Caco-2 (cell line): ENCODE measurements around the gene TXNL4A. TPM values are rescaled to one million over a fixed set of nuclear protein-coding genes. Genes with fewer than 3 reads are reported as not detected.

Experiments
- BruUV-seq: library from RNA; stranded (reverse); fragments of 400-500 nt; replicated peaks from 2 replicates; lab custom pipeline; 2021; lab: Mats Ljungman, UMichigan
- CTCF ChIA-PET: fragments of 300-600 bp; sonication (Branson Sonifier 250); formaldehyde crosslinking; loops from one replicate; lab custom pipeline; 2022; ENCODE audit warnings: antibody characterized with exemption; lab: Charles Lee
- POLR2A ChIA-PET: fragments of 300-600 bp; sonication (Branson Sonifier 250); formaldehyde crosslinking; loops from one replicate; lab custom pipeline; 2022; ENCODE audit warnings: antibody characterized with exemption; lab: Charles Lee
- DNase-seq, 2 experiments: peaks; one replicate each; pipeline versions ENCODE4 v3.0.0 to v3.0.0-alpha.2; 2020 to 2022
- H3K27me3 ChIP-seq: replicated peaks from 2 replicates; pipeline ENCODE4 v1.6.0; 2011; ENCODE audit warnings: low read length; ENCODE audit not compliant: control insufficient read depth, insufficient read depth
- H3K36me3 ChIP-seq: 2 replicates; pipeline ENCODE4 v1.5.1; 2011; ENCODE audit warnings: low read length; ENCODE audit not compliant: control insufficient read depth, insufficient read depth
- H3K4me1 ChIP-seq: fragments of 250-450 bp; sonication (Bioruptor Pico); 2 replicates; pipeline ENCODE4 v1.5.1; 2020; ENCODE audit warnings: mild to moderate bottlenecking
- H3K4me3 ChIP-seq: 2 replicates; pipeline ENCODE4 v1.5.1; 2011; ENCODE audit warnings: low read depth, mild to moderate bottlenecking, control low read depth, low read length
- H3K9me3 ChIP-seq: fragments of 250-450 bp; sonication (Bioruptor Pico); 2 replicates; pipeline ENCODE4 v1.5.1; 2020; ENCODE audit warnings: mild to moderate bottlenecking, moderate library complexity
- H3K27ac Mint-ChIP-seq: one replicate; pipeline ENCODE4 v1.8.0; 2022; ENCODE audit warnings: mixed read lengths; ENCODE audit not compliant: unreplicated experiment
- H3K27me3 Mint-ChIP-seq: one replicate; pipeline ENCODE4 v1.8.0; 2022; ENCODE audit warnings: mixed read lengths; ENCODE audit not compliant: insufficient read depth, unreplicated experiment
- H3K36me3 Mint-ChIP-seq: one replicate; pipeline ENCODE4 v1.8.0; 2022; ENCODE audit warnings: mild to moderate bottlenecking, mixed read lengths; ENCODE audit not compliant: insufficient read depth, unreplicated experiment
- H3K4me1 Mint-ChIP-seq: one replicate; pipeline ENCODE4 v1.8.0; 2022; ENCODE audit warnings: low read depth, mixed read lengths; ENCODE audit not compliant: unreplicated experiment
- H3K4me3 Mint-ChIP-seq: one replicate; pipeline ENCODE4 v1.8.0; 2022; ENCODE audit warnings: mild to moderate bottlenecking, moderate library complexity, mixed read lengths; ENCODE audit not compliant: unreplicated experiment
- H3K9me3 Mint-ChIP-seq: one replicate; pipeline ENCODE4 v1.8.0; 2022; ENCODE audit warnings: mixed read lengths; ENCODE audit not compliant: unreplicated experiment
- intact Hi-C: fragments of 100-400 bp; cut with micrococcal nuclease; formaldehyde crosslinking; loops from one replicate; pipeline ENCODE4 v1.10.0; 2022; ENCODE audit not compliant: unreplicated experiment
- total RNA-seq: library from RNA; stranded (reverse); gene quantifications from 2 replicates; pipeline ENCODE4 v1.2.3, GENCODE V29; 2022
- TF ChIP-seq, protein P1 (sequence below), 2 experiments: fragments of 200-600 bp in 1 of 2; IDR thresholded peaks; 1 replicate in 1 of 2; 2 replicates in 1 of 2; pipeline versions ENCODE4 v1.5.1 to v1.8.0; 2011 to 2022; ENCODE audit warnings: antibody characterized with exemption in 1 of 2, control low read depth in 1 of 2, inconsistent platforms in 1 of 2, low read depth in 1 of 2, low read length in 1 of 2, mild to moderate bottlenecking in 1 of 2, moderate library complexity in 1 of 2; ENCODE audit not compliant: insufficient read depth in 1 of 2, severe bottlenecking in 1 of 2, unreplicated experiment in 1 of 2

Gene TXNL4A
- total RNA-seq, 1 experiment from 2014 or later, result 83.3 TPM

DNA sequence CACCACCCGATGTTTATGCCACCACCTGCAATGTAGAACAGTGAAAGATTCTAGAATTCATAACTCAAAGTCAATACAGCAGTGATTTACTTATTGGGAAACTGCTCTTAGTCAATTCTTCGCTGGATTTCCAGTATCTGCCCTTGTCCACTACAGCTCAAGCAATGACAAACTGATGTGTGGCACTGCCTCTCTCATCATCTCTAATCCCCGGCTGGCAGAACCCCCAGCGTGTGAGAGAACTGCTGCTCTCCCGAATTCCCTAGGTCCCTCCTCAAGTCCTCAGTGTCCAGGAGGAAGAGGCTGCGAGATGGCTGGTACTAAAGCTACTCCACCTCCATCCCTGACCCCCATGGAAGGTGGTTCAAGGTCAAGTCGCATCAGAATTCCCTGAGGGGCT is 1.6 kb downstream of the TXNL4A start:
- POLR2A ChIA-PET, result no interaction called here
- H3K4me1 ChIP-seq, result no peaks in the 10 kb centered on the region

DNA sequence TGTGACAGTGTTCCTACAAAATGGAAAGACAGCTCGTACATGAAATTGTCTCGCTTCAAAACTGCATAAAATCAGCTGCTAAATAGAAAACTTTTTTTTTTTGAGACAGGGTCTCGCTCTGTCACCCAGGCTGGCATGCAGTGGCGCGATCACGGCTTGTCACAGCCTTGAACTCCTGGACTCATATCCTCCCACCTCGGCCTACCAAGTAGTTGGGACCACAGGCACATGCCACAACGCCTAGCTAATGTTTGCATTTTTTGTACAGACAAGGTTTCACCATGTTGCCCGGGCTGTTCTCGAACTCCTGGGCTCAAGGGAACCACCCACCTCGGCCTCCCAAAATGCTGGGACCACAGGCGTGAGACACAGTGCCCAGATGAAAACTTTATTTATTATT is 3.2 kb downstream of the TXNL4A start:
- intact Hi-C loops, result no loop called here
- no peaks in the 10 kb centered on the region for H3K4me1 Mint-ChIP-seq

More for the DNA sequence above, 1.6 kb downstream of the TXNL4A start:
- CTCF ChIA-PET, result no interaction called here
- intact Hi-C loops, result no loop called here
- no peak for DNase-seq
- peak overlapping the region; percentile 89; the same call in 1 of the 2 replicates for H3K4me3 ChIP-seq
- no peaks in the 10 kb centered on the region for H3K36me3 ChIP-seq
- H3K4me1 Mint-ChIP-seq, result no peaks in the 10 kb centered on the region
- H3K9me3 Mint-ChIP-seq, result no peaks in the 10 kb centered on the region
- BruUV-seq, result no TSS peak
- TF ChIP-seq, protein P1, sequence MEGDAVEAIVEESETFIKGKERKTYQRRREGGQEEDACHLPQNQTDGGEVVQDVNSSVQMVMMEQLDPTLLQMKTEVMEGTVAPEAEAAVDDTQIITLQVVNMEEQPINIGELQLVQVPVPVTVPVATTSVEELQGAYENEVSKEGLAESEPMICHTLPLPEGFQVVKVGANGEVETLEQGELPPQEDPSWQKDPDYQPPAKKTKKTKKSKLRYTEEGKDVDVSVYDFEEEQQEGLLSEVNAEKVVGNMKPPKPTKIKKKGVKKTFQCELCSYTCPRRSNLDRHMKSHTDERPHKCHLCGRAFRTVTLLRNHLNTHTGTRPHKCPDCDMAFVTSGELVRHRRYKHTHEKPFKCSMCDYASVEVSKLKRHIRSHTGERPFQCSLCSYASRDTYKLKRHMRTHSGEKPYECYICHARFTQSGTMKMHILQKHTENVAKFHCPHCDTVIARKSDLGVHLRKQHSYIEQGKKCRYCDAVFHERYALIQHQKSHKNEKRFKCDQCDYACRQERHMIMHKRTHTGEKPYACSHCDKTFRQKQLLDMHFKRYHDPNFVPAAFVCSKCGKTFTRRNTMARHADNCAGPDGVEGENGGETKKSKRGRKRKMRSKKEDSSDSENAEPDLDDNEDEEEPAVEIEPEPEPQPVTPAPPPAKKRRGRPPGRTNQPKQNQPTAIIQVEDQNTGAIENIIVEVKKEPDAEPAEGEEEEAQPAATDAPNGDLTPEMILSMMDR (IDR thresholded peaks at IDR 0.05; ENCODE audit: insufficient read depth in 1 of 2, low read depth in 1 of 2, low read length in 1 of 2, severe bottlenecking in 1 of 2, unreplicated experiment in 1 of 2), result no peak
- peak overlapping the region; percentile 71 for H3K4me3 Mint-ChIP-seq
- H3K27ac Mint-ChIP-seq, result peak overlapping the region; percentile 35
- no peaks in the 10 kb centered on the region for H3K9me3 ChIP-seq
- H3K27me3 ChIP-seq, result no peaks in the 10 kb centered on the region
- no peaks in the 10 kb centered on the region for H3K27me3 Mint-ChIP-seq
- H3K36me3 Mint-ChIP-seq, result peaks cover 26% of the 10 kb centered on the region

GRCh38 chr18:79983793-79984192 is 4.6 kb downstream of the TXNL4A start:
- Mint-ChIP-seq H3K36me3 (peaks cover 29% of the 10 kb centered on the region), H3K4me1 (no peaks in the 10 kb centered on the region), H3K9me3 (no peaks in the 10 kb centered on the region), H3K4me3 (no peak overlapping the region), H3K27me3 (no peaks in the 10 kb centered on the region), H3K27ac (no peak overlapping the region)
- no TSS peak for BruUV-seq
- no peak for DNase-seq
- CTCF ChIA-PET, result no interaction called here
- Histone ChIP-seq H3K36me3 (no peaks in the 10 kb centered on the region), H3K27me3 (no peaks in the 10 kb centered on the region), H3K4me1 (no peaks in the 10 kb centered on the region), H3K4me3 (no peak overlapping the region), H3K9me3 (no peaks in the 10 kb centered on the region)
- POLR2A ChIA-PET, result no interaction called here
- intact Hi-C loops, result no loop called here
- TF ChIP-seq, protein P1 (IDR thresholded peaks at IDR 0.05; ENCODE audit: insufficient read depth in 1 of 2, low read depth in 1 of 2, low read length in 1 of 2, severe bottlenecking in 1 of 2, unreplicated experiment in 1 of 2), result no peak

More for the DNA sequence above, 3.2 kb downstream of the TXNL4A start:
- no peaks in the 10 kb centered on the region for H3K27me3 Mint-ChIP-seq
- TF ChIP-seq, protein P1 (IDR thresholded peaks at IDR 0.05; ENCODE audit: insufficient read depth in 1 of 2, low read depth in 1 of 2, low read length in 1 of 2, severe bottlenecking in 1 of 2, unreplicated experiment in 1 of 2), result no peak
- H3K27me3 ChIP-seq, result no peaks in the 10 kb centered on the region
- H3K4me3 Mint-ChIP-seq, result no peak overlapping the region
- ChIA-PET CTCF (interaction anchor here (1.1 kb wide), 1 partner anchor 49 kb away, joined by 3 read pairs; the partner anchor contains the start of gene RBFA), POLR2A (no interaction called here)
- DNase-seq, result no peak
- no peaks in the 10 kb centered on the region for H3K9me3 Mint-ChIP-seq
- no peaks in the 10 kb centered on the region for H3K9me3 ChIP-seq
- no peaks in the 10 kb centered on the region for H3K4me1 ChIP-seq
- H3K36me3 Mint-ChIP-seq, result peaks cover 29% of the 10 kb centered on the region
- no TSS peak for BruUV-seq
- H3K36me3 ChIP-seq, result no peaks in the 10 kb centered on the region
- no peak overlapping the region for H3K4me3 ChIP-seq
- no peak overlapping the region for H3K27ac Mint-ChIP-seq
